Fibroblast of the aortic adventitia (primary cell): ENCODE measurements around the gene PTGIR. TPM values are rescaled to one million over a fixed set of nuclear protein-coding genes. Genes with fewer than 3 reads are reported as not detected.

Source experiments
- DNase-seq: peaks from one replicate; pipeline ENCODE4 v3.0.0-alpha.2; 2010; ENCODE audit warnings: low read depth
- H3K4me3 ChIP-seq: 2 replicates; pipeline ENCODE4 v1.5.1; 2011; ENCODE audit warnings: low read depth, mild to moderate bottlenecking, control low read depth, low read length, moderate library complexity
- total RNA-seq: library from RNA; depleted of rRNA; stranded (reverse); fragments of >200 nt; gene quantifications from 2 replicates; pipeline ENCODE4 v1.2.3, GENCODE V29; 2012; ENCODE audit warnings: low replicate concordance
- TF ChIP-seq, protein P1 (sequence below): IDR thresholded peaks from 2 replicates; pipeline ENCODE4 v1.5.1; 2011; ENCODE audit warnings: mild to moderate bottlenecking, low read length, control low read depth, inconsistent platforms; ENCODE audit not compliant: insufficient read depth

The PTGIR gene
- total RNA-seq, 1 donor, result 23.2 TPM

DNA sequence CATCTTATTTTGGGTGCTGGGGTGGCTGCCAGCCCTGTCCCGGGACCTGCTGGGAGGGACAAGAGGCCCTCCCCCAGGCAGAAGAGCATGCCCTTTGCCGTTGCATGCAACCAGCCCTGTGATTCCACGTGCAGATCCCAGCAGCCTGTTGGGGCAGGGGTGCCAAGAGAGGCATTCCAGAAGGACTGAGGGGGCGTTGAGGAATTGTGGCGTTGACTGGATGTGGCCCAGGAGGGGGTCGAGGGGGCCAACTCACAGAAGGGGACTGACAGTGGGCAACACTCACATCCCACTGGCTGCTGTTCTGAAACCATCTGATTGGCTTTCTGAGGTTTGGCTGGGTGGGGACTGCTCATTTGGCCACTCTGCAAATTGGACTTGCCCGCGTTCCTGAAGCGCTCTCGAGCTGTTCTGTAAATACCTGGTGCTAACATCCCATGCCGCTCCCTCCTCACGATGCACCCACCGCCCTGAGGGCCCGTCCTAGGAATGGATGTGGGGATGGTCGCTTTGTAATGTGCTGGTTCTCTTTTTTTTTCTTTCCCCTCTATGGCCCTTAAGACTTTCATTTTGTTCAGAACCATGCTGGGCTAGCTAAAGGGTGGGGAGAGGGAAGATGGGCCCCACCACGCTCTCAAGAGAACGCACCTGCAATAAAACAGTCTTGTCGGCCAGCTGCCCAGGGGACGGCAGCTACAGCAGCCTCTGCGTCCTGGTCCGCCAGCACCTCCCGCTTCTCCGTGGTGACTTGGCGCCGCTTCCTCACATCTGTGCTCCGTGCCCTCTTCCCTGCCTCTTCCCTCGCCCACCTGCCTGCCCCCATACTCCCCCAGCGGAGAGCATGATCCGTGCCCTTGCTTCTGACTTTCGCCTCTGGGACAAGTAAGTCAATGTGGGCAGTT, 15.1 kb downstream of the PTGIR start:
- TF ChIP-seq, protein P1, sequence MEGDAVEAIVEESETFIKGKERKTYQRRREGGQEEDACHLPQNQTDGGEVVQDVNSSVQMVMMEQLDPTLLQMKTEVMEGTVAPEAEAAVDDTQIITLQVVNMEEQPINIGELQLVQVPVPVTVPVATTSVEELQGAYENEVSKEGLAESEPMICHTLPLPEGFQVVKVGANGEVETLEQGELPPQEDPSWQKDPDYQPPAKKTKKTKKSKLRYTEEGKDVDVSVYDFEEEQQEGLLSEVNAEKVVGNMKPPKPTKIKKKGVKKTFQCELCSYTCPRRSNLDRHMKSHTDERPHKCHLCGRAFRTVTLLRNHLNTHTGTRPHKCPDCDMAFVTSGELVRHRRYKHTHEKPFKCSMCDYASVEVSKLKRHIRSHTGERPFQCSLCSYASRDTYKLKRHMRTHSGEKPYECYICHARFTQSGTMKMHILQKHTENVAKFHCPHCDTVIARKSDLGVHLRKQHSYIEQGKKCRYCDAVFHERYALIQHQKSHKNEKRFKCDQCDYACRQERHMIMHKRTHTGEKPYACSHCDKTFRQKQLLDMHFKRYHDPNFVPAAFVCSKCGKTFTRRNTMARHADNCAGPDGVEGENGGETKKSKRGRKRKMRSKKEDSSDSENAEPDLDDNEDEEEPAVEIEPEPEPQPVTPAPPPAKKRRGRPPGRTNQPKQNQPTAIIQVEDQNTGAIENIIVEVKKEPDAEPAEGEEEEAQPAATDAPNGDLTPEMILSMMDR, result no peak
- no peak overlapping the region for H3K4me3 ChIP-seq
- no peak for DNase-seq

DNA sequence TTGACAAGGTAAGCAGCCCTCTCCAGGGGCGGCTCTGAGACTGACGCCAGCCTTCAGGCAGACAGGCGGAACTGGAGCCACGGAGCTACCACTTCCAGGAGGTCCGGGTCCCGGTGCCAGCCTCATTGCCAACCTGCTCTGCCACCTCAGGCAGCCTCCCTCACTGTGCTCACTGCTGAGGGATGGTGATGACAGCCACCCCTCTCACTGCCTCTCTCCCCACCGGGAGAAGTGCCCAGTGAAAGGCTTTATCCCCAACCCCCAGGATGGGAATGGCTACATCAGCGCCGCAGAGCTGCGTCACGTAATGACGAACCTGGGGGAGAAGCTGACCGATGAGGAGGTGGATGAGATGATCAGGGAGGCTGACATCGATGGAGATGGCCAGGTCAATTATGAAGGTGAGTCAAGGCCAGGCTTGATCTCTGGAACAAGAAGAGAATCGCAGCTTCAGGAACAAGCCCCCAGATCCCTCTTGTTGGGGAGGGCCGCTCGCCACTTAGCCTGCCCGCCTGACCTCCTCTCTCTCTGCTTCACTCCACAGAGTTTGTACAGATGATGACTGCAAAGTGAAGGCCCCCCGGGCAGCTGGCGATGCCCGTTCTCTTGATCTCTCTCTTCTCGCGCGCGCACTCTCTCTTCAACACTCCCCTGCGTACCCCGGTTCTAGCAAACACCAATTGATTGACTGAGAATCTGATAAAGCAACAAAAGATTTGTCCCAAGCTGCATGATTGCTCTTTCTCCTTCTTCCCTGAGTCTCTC, 16.1 kb downstream of the PTGIR start:
- no peak overlapping the region for H3K4me3 ChIP-seq
- TF ChIP-seq, protein P1, result no peak
- DNase-seq, result no peak

DNA sequence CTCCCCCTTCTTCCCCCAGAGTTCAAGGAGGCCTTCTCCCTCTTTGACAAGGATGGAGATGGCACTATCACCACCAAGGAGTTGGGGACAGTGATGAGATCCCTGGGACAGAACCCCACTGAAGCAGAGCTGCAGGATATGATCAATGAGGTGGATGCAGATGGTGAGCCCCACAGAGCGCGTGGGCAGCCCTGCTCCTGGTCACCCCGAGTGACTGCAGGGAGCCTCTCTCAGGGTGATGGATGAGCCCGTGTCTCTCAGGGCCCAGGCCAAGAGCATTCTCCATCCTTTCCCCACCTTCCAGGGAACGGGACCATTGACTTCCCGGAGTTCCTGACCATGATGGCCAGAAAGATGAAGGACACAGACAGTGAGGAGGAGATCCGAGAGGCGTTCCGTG, 16.7 kb downstream of the PTGIR start:
- no peak for DNase-seq
- no peak overlapping the region for H3K4me3 ChIP-seq
- TF ChIP-seq, protein P1, result no peak

DNA sequence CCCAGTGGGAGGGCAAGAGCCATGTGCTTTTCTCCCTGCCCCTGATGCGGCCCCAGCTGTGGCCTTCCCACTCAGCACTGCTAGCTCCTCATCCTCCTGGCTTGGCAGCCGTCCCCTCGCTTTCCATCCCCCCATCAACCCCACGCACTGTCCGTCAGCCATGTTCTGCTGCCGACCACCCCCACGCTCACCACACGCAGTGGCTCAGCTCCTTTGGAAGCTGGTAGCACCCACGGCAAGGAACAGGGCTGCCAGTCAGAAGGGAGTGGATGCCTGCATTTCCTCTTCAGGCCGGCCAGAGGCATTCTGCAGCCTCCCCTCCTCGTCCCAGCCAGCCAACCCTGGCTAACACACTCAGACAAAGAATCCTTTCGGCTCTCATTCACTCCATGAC, 17.4 kb downstream of the PTGIR start:
- H3K4me3 ChIP-seq, result no peak overlapping the region
- TF ChIP-seq, protein P1, result no peak
- DNase-seq, result no peak

DNA sequence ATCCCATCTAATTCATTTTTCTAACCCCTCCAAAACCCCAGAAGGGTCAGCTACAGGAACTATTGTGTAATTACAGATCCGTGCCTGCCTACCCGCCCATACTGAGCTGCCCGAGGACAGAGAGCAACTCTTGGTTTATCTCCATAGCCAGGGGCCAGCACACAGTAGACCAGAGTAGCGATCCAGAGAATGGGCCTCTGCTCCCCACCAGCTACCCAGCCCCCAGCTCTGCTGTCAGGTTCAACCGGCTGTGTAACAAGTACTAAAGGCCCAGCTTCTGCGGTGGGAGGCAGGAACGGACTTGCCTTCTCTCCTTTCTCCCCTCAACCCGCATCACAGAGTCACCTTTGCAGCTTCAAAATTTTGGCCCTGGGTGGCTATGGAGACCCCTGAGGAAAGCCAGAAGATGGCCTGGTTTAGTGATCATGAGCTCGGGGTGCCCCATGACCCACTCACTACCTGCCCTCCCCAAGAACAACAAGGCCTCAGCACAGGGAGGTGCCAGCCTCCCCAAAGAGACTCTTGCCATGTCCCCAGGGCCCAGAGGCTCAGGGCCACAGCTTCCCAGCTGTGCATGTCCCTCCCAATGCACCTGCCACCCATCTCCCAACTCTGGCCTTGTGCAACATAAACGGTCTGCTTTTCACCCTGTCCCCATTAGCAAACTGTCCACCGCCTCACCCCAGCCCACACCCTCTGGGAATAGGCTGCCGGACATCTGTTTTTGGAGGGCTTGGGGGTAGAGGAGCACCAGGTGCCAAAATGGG, 18.0 kb downstream of the PTGIR start:
- H3K4me3 ChIP-seq, result no peak overlapping the region
- TF ChIP-seq, protein P1, result no peak
- no peak for DNase-seq

DNA sequence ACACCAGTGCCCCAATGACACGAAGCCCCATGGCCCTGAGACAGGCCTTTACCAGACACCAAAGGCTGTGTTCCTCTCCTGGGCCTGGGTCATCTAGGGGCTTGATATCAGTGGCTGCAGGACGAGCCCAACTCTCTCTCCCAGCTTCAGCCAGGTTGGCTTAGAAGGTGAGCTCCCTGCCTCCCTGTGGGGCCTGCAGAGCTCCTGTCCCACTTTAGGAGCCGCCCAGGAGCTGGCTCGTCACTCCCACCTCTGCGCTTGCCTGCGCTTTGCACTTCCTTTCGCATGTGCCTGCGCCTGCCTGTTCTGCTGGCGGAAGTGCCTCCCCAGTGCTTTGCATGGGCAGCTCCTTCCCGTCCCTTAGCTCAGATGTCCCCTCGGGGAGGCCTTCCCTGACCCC, 18.9 kb downstream of the PTGIR start:
- no peak for DNase-seq
- H3K4me3 ChIP-seq, result no peak overlapping the region
- TF ChIP-seq, protein P1, result no peak
